Left ventricle myocardium inferior (tissue), 1 donor: ENCODE measurements around the gene IGFBP6. TPM values are rescaled to one million over a fixed set of nuclear protein-coding genes. Genes with fewer than 3 reads are reported as not detected.

ENCODE experiments used
- DNase-seq: peaks from one replicate; pipeline ENCODE4 v3.0.0-alpha.2; 2020
- H3K27ac ChIP-seq: fragments of 200-600 bp; replicated peaks from 2 replicates; pipeline ENCODE4 v1.8.0; 2021
- H3K27me3 ChIP-seq: fragments of 200-600 bp; 2 replicates; pipeline ENCODE4 v1.8.0; 2021; ENCODE audit warnings: low read depth
- H3K36me3 ChIP-seq: fragments of 200-600 bp; 2 replicates; pipeline ENCODE4 v1.8.0; 2021
- H3K4me1 ChIP-seq: fragments of 200-600 bp; 2 replicates; pipeline ENCODE4 v1.8.0; 2021
- H3K4me3 ChIP-seq: fragments of 200-600 bp; 2 replicates; pipeline ENCODE4 v1.8.0; 2021; ENCODE audit warnings: mild to moderate bottlenecking, moderate library complexity
- H3K9me3 ChIP-seq: fragments of 200-600 bp; replicated peaks from 2 replicates; pipeline ENCODE4 v1.8.0; 2021
- CTCF ChIP-seq: fragments of 200-600 bp; IDR thresholded peaks from 2 replicates; pipeline ENCODE4 v1.8.0; 2021; ENCODE audit warnings: antibody characterized with exemption, mild to moderate bottlenecking, borderline replicate concordance
- intact Hi-C: fragments of 100-400 bp; cut with micrococcal nuclease; formaldehyde crosslinking; loops from one replicate; pipeline ENCODE4 v1.11.0; 2022
- total RNA-seq: library from RNA; stranded (reverse); fragmentation: NEBNext Ultra II Directional; extraction: Animal tissue kit (Norgen Biotek cat#: 25700); gene quantifications from one replicate; pipeline ENCODE4 v1.2.1, GENCODE V29; 2021
- donor health status: DM: no; HTN: yes; CAD: no; lungs with severe emphysema.

IGFBP6 gene
- total RNA-seq, 1 donor from 2014 or later: 53.0 TPM

DNA sequence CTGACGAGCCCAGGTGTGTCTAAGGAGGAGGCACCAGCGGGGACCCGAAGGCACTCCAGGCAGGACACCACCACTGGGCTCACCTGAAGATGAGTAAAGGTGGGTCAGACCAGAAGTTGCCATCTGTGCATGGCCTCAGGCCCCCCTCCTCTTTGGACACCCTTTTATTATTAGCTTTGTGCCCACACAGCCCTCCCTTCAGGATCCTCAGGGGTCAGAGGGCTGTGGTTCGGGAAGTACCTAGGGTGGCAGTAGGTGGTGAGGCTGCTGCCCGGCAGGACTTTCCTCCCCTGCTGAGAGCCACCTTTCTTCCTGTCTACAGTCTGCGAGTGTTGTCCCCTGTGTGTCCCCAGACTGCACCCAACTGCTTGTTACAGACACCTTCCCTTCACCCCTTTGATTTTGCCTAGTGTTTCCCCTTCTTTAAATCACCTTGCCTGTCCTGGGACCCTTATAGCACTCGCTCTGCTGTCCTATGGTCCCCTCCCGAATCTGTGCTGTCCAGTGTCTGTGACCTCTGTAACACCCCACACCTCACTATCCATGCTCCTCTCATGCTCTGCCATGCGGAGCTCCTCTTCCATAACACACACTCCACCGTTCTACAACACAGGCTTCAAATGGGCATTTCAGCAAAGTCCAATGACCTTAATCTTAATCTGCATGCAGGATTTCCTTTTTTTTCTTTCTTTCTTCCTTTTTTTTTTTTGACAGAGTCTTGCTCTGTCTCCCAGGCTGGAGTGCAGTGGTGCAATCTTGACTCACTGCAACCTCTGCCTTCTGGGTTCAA lies 31.5 kb downstream of the IGFBP6 start:
- no peak for TF ChIP-seq CTCF
- Histone ChIP-seq H3K4me3 (no peak overlapping the region), H3K9me3 (no peaks in the 10 kb centered on the region), H3K27ac (no peak overlapping the region), H3K36me3 (no peaks in the 10 kb centered on the region), H3K27me3 (no peaks in the 10 kb centered on the region), H3K4me1 (no peaks in the 10 kb centered on the region)
- intact Hi-C loops: no loop called here
- DNase-seq: no peak

GRCh38 chr12:53131844-53132243 lies 34.4 kb downstream of the IGFBP6 start:
- Histone ChIP-seq H3K4me3 (no peak overlapping the region), H3K27ac (no peak overlapping the region), H3K4me1 (no peaks in the 10 kb centered on the region)

GRCh38 chr12:53133722-53134121 lies 36.3 kb downstream of the IGFBP6 start:
- H3K27me3 ChIP-seq: no peaks in the 10 kb centered on the region
- H3K36me3 ChIP-seq: no peaks in the 10 kb centered on the region
- peaks cover 12% of the 10 kb centered on the region for H3K9me3 ChIP-seq
- intact Hi-C loops: no loop called here
- H3K4me1 ChIP-seq: no peaks in the 10 kb centered on the region
- DNase-seq: no peak
- no peak overlapping the region for H3K27ac ChIP-seq
- TF ChIP-seq CTCF: no peak
- H3K4me3 ChIP-seq: no peak overlapping the region

More at GRCh38 chr12:53131844-53132243, 34.4 kb downstream of the IGFBP6 start:
- peaks cover 5% of the 10 kb centered on the region for H3K9me3 ChIP-seq
- H3K27me3 ChIP-seq: no peaks in the 10 kb centered on the region
- no peaks in the 10 kb centered on the region for H3K36me3 ChIP-seq
- no peak for DNase-seq
- intact Hi-C loops: no loop called here
- TF ChIP-seq CTCF: no peak

DNA sequence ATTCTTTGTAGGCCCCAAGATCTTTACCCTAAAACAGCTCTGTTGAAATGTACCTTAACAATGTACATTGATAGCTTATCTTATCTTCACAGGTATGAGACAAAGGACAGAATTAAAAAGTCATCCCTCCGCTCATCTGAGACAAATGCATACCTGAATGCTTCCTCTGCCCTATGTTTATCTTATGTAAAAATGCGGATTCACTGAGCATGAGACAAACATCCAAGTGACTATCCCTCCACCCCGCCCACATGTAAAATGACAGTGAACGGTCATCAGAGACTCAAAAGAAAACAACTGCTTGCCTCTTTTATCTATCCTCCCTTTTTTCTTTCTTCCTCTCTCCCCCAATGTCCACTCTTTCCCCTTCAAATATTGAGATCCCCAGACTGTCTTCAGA lies 45.9 kb downstream of the IGFBP6 start:
- no peak overlapping the region for H3K4me3 ChIP-seq
- intact Hi-C loops: no loop called here
- TF ChIP-seq CTCF: no peak

GRCh38 chr12:53145383-53146260 lies 48.2 kb downstream of the IGFBP6 start:
- Histone ChIP-seq H3K36me3 (no peaks in the 10 kb centered on the region), H3K27ac (no peak overlapping the region), H3K27me3 (no peaks in the 10 kb centered on the region), H3K9me3 (no peaks in the 10 kb centered on the region), H3K4me1 (no peaks in the 10 kb centered on the region), H3K4me3 (no peak overlapping the region)
- intact Hi-C loops: no loop called here
- DNase-seq: no peak
- TF ChIP-seq CTCF: no peak

More for the DNA sequence above, 45.9 kb downstream of the IGFBP6 start:
- no peaks in the 10 kb centered on the region for H3K4me1 ChIP-seq
- no peaks in the 10 kb centered on the region for H3K9me3 ChIP-seq
- H3K27ac ChIP-seq: no peak overlapping the region
- no peaks in the 10 kb centered on the region for H3K36me3 ChIP-seq
- H3K27me3 ChIP-seq: no peaks in the 10 kb centered on the region
- no peak for DNase-seq
